Activated CD8-positive, alpha-beta memory T cell treated with anti-CD3 and anti-CD28 coated beads, Interleukin-2, amount 50 U/mL, for 24 hours (primary cell): Measurements from ENCODE around the gene CBX8.

Source experiments
- DNase-seq: peaks from one replicate; pipeline ENCODE4 v3.0.0-alpha.2; 2020; ENCODE audit errors: extremely low read depth

The CBX8 gene

GRCh38 chr17:79804856-79805696, 8.2 kb upstream of the CBX8 start:
- DNase-seq: no peak

- DNase-seq: peak; percentile 49
Observed at GRCh38 chr17:79803997-79804855, 7.3 kb upstream of the CBX8 start.

GRCh38 chr17:79803421-79803996, 6.6 kb upstream of the CBX8 start:
- no peak for DNase-seq

- DNase-seq: no peak
Observed at GRCh38 chr17:79802736-79803420, 6.0 kb upstream of the CBX8 start.

GRCh38 chr17:79802039-79802735, 5.3 kb upstream of the CBX8 start:
- DNase-seq: no peak

GRCh38 chr17:79801156-79802038, 4.5 kb upstream of the CBX8 start:
- DNase-seq: no peak

GRCh38 chr17:79800325-79801155, 3.7 kb upstream of the CBX8 start:
- DNase-seq: no peak

GRCh38 chr17:79799538-79800324, 2.9 kb upstream of the CBX8 start:
- DNase-seq: no peak

GRCh38 chr17:79799174-79799537, 2.3 kb upstream of the CBX8 start:
- no peak for DNase-seq

- DNase-seq: no peak
Observed at GRCh38 chr17:79798299-79799173, 1.7 kb upstream of the CBX8 start.

- no peak for DNase-seq
Observed at GRCh38 chr17:79797492-79798298, 818 bp upstream of the CBX8 start.

GRCh38 chr17:79796444-79796762, 474 bp downstream of the CBX8 start:
- DNase-seq: no peak

- DNase-seq: no peak
Observed at GRCh38 chr17:79795795-79796443, 958 bp downstream of the CBX8 start.

- DNase-seq: no peak
Observed at GRCh38 chr17:79794659-79795511, 2.0 kb downstream of the CBX8 start.

GRCh38 chr17:79793924-79794304, 3.0 kb downstream of the CBX8 start:
- no peak for DNase-seq
